Measurements from ENCODE around the gene NAALADL2.

GRCh38 chr3:175839366-175840005 is 980.4 kb downstream of the NAALADL2 start:
- TF ChIP-seq CTCF (IDR thresholded peaks at IDR 0.05; ENCODE audit: borderline replicate concordance, extremely low read depth, low read length, poor library complexity, severe bottlenecking) (no peak), EZH2 (IDR thresholded peaks at IDR 0.05; ENCODE audit: borderline replicate concordance, low read depth, low read length, severe bottlenecking) (no peak)

Measured in DND-41 (cell line).